SK-N-SH treated with all-trans-retinoic acid at 6 μM for 48 hours (cell line): ENCODE measurements around the gene PLAU.
"Not testable (repeated sequence)": the region's sequence is repeated elsewhere in the genome, so short reads cannot be mapped to it uniquely, and the experiment has no call there.

Source experiments
- ATAC-seq: fragments of 200-7000 bp; cut with Tn5 transposase; 3 replicates; pipeline ENCODE4 v1.9.1; 2020; ENCODE audit warnings: mild to moderate bottlenecking, moderate library complexity
- BACH2 ChIP-seq: fragments of 250-450 bp; sonication (Bioruptor Pico); IDR thresholded peaks from 2 replicates; pipeline ENCODE4 v1.9.0; 2021; ENCODE audit warnings: mild to moderate bottlenecking, borderline replicate concordance
- CREB5 ChIP-seq: fragments of 250-450 bp; sonication (Bioruptor Pico); IDR thresholded peaks from 2 replicates; pipeline ENCODE4 v1.5.1; 2020; ENCODE audit warnings: low read depth, mild to moderate bottlenecking, moderate library complexity
- CSDC2 ChIP-seq: fragments of 250-450 bp; sonication (Bioruptor Pico); IDR thresholded peaks from 2 replicates; pipeline ENCODE4 v1.5.0; 2020; ENCODE audit warnings: mild to moderate bottlenecking, moderate library complexity
- CSRNP3 ChIP-seq: fragments of 250-450 bp; sonication (Bioruptor Pico); IDR thresholded peaks from 2 replicates; pipeline ENCODE4 v1.5.1; 2021; ENCODE audit warnings: mild to moderate bottlenecking, moderate library complexity
- ESRRG ChIP-seq: fragments of 250-450 bp; sonication (Bioruptor Pico); IDR thresholded peaks from 2 replicates; pipeline ENCODE4 v1.6.1; 2021; ENCODE audit warnings: mild to moderate bottlenecking
- ISL1 ChIP-seq: fragments of 250-450 bp; sonication (Bioruptor Pico); IDR thresholded peaks from 2 replicates; pipeline ENCODE4 v2.1.2; 2022; ENCODE audit warnings: mild to moderate bottlenecking, moderate library complexity
- OSR1 ChIP-seq: fragments of 250-450 bp; sonication (Bioruptor Pico); IDR thresholded peaks from 2 replicates; pipeline ENCODE4 v1.8.0; 2022; ENCODE audit warnings: moderate library complexity, mild to moderate bottlenecking, inconsistent platforms
- POU6F1 ChIP-seq: fragments of 250-450 bp; sonication (Bioruptor Pico); IDR thresholded peaks from 2 replicates; pipeline ENCODE4 v1.8.0; 2021; ENCODE audit warnings: low read depth, mild to moderate bottlenecking, moderate library complexity, borderline replicate concordance
- PPARA ChIP-seq: fragments of 250-450 bp; sonication (Bioruptor Pico); IDR thresholded peaks from 2 replicates; pipeline ENCODE4 v1.5.0; 2020; ENCODE audit warnings: mild to moderate bottlenecking, borderline replicate concordance
- RARB ChIP-seq: fragments of 250-450 bp; sonication (Bioruptor Pico); IDR thresholded peaks from 2 replicates; pipeline ENCODE4 v1.8.0; 2021; ENCODE audit warnings: mild to moderate bottlenecking, moderate library complexity
- SNAI2 ChIP-seq: fragments of 250-450 bp; sonication (Bioruptor Pico); IDR thresholded peaks from 2 replicates; pipeline ENCODE4 v1.5.0; 2020; ENCODE audit warnings: mild to moderate bottlenecking, moderate library complexity
- TCF4 ChIP-seq: fragments of 250-450 bp; sonication (Bioruptor Pico); IDR thresholded peaks from 2 replicates; pipeline ENCODE4 v1.8.0; 2021; ENCODE audit warnings: mild to moderate bottlenecking, moderate library complexity, borderline replicate concordance
- TOX ChIP-seq: fragments of 250-450 bp; sonication (Bioruptor Pico); IDR thresholded peaks from 2 replicates; pipeline ENCODE4 v1.8.0; 2021; ENCODE audit warnings: mild to moderate bottlenecking, moderate library complexity, borderline replicate concordance
- TSHZ2 ChIP-seq: fragments of 250-450 bp; sonication (Bioruptor Pico); IDR thresholded peaks from 2 replicates; pipeline ENCODE4 v1.5.0; 2020; ENCODE audit warnings: mild to moderate bottlenecking, moderate library complexity
- ZC3H10 ChIP-seq: fragments of 250-450 bp; sonication (Bioruptor Pico); IDR thresholded peaks from 2 replicates; pipeline ENCODE4 v1.5.1; 2021; ENCODE audit warnings: mild to moderate bottlenecking, moderate library complexity
- ZFP3 ChIP-seq: fragments of 250-450 bp; sonication (Bioruptor Pico); IDR thresholded peaks from 2 replicates; pipeline ENCODE4 v1.5.0; 2020; ENCODE audit warnings: mild to moderate bottlenecking, moderate library complexity
- ZFP30 ChIP-seq: fragments of 450-650 bp; formaldehyde crosslinking; IDR thresholded peaks from 2 replicates; pipeline ENCODE4 v1.5.0; 2022; ENCODE audit warnings: mild to moderate bottlenecking, moderate library complexity
- ZNF565 ChIP-seq: fragments of 450-650 bp; formaldehyde crosslinking; conservative IDR thresholded peaks from 2 replicates; pipeline ENCODE4 v1.5.0; 2020; ENCODE audit warnings: low read depth, mild to moderate bottlenecking, moderate library complexity
- ZNF70 ChIP-seq: fragments of 450-650 bp; formaldehyde crosslinking; IDR thresholded peaks from 2 replicates; pipeline ENCODE4 v1.5.0; 2020; ENCODE audit warnings: mild to moderate bottlenecking, moderate library complexity
- ZNF8 ChIP-seq: fragments of 450-650 bp; formaldehyde crosslinking; IDR thresholded peaks from 2 replicates; pipeline ENCODE4 v1.5.0; 2020; ENCODE audit warnings: mild to moderate bottlenecking, moderate library complexity

Gene PLAU

GRCh38 chr10:73923935-73924598 is 13.1 kb downstream of the PLAU start:
- ATAC-seq: no peak
- TF ChIP-seq ZNF565 (CRISPR knock-in tag) (no peak), CSRNP3 (CRISPR knock-in tag) (no peak), ZNF70 (CRISPR knock-in tag) (no peak), TSHZ2 (CRISPR knock-in tag) (no peak), ZNF8 (CRISPR knock-in tag) (no peak), ZC3H10 (CRISPR knock-in tag) (no peak), CSDC2 (CRISPR knock-in tag) (no peak), PPARA (CRISPR knock-in tag) (no peak), POU6F1 (CRISPR knock-in tag) (no peak), ZFP3 (no peak), RARB (CRISPR knock-in tag) (no peak), ESRRG (CRISPR knock-in tag) (no peak)

GRCh38 chr10:73924935-73925334 is 14.0 kb downstream of the PLAU start:
- TF ChIP-seq CREB5 (CRISPR knock-in tag): no peak
- no peak for TF ChIP-seq ZNF70 (CRISPR knock-in tag)
- ATAC-seq: no peak

GRCh38 chr10:73925539-73925938 is 14.6 kb downstream of the PLAU start:
- ATAC-seq: no peak

GRCh38 chr10:73926152-73926764 is 15.3 kb downstream of the PLAU start:
- ATAC-seq: no peak
- TF ChIP-seq ISL1 (CRISPR knock-in tag) (no peak), POU6F1 (CRISPR knock-in tag) (no peak), CSDC2 (CRISPR knock-in tag) (no peak), CSRNP3 (CRISPR knock-in tag) (no peak), ZFP30 (CRISPR knock-in tag) (no peak), PPARA (CRISPR knock-in tag) (no peak), OSR1 (CRISPR knock-in tag) (no peak), TOX (CRISPR knock-in tag) (no peak), SNAI2 (CRISPR knock-in tag) (no peak), ZNF565 (CRISPR knock-in tag) (no peak), TCF4 (CRISPR knock-in tag) (no peak)

More at GRCh38 chr10:73925539-73925938, 14.6 kb downstream of the PLAU start:
- TF ChIP-seq ZNF565 (CRISPR knock-in tag) (no peak), BACH2 (CRISPR knock-in tag) (no peak), SNAI2 (CRISPR knock-in tag) (no peak), ZNF8 (CRISPR knock-in tag) (no peak), ZFP30 (CRISPR knock-in tag) (no peak), CSRNP3 (CRISPR knock-in tag) (no peak), OSR1 (CRISPR knock-in tag) (no peak)

GRCh38 chr10:73930630-73931327 is 19.8 kb downstream of the PLAU start:
- ATAC-seq: not testable (repeated sequence)
